Osteoblast (primary cell): ENCODE data around the gene ASPSCR1. TPM values are rescaled to one million over a fixed set of nuclear protein-coding genes. Genes with fewer than 3 reads are reported as not detected.

Experiments used
- DNase-seq: peaks from one replicate; pipeline ENCODE4 v3.0.0; 2011; ENCODE audit warnings: low spot score, mixed read lengths; ENCODE audit not compliant: insufficient read length; ENCODE audit errors: missing footprints
- H2AFZ ChIP-seq: 2 replicates; pipeline ENCODE4 v1.6.0; 2011; ENCODE audit warnings: mild to moderate bottlenecking, low read length
- H3K27ac ChIP-seq: 2 replicates; pipeline ENCODE4 v1.5.1; 2011; ENCODE audit warnings: mild to moderate bottlenecking, low read depth, low read length, moderate library complexity
- H3K27me3 ChIP-seq: 2 replicates; pipeline ENCODE4 v1.6.0; 2012; ENCODE audit warnings: mild to moderate bottlenecking, control low read depth, inconsistent platforms, low read length, moderate library complexity; ENCODE audit not compliant: insufficient read depth
- H3K36me3 ChIP-seq: 2 replicates; pipeline ENCODE4 v1.5.1; 2011; ENCODE audit warnings: mild to moderate bottlenecking, low read length, control low read depth, moderate library complexity; ENCODE audit not compliant: insufficient read depth
- H3K4me1 ChIP-seq: 2 replicates; pipeline ENCODE4 v1.5.1; 2011; ENCODE audit warnings: mild to moderate bottlenecking, low read length, control low read depth, moderate library complexity; ENCODE audit not compliant: insufficient read depth
- H3K4me2 ChIP-seq: 2 replicates; pipeline ENCODE4 v1.6.0; 2011; ENCODE audit warnings: mild to moderate bottlenecking, low read length; ENCODE audit not compliant: insufficient read depth
- H3K4me3 ChIP-seq: fragments of 200-600 bp; sonication (generic); 3 replicates; pipeline ENCODE4 v1.5.1; 2012; ENCODE audit warnings: mild to moderate bottlenecking, low read length, inconsistent platforms; ENCODE audit not compliant: insufficient read depth
- H3K79me2 ChIP-seq: 2 replicates; pipeline ENCODE4 v1.6.0; 2012; ENCODE audit warnings: mild to moderate bottlenecking, low read length, control low read depth, inconsistent platforms; ENCODE audit not compliant: insufficient read depth
- H3K9me3 ChIP-seq: 2 replicates; pipeline ENCODE4 v1.5.1; 2011; ENCODE audit warnings: low read depth, low read length, control low read depth
- H4K20me1 ChIP-seq: 2 replicates; pipeline ENCODE4 v1.6.0; 2012; ENCODE audit warnings: mild to moderate bottlenecking, low read length, control low read depth; ENCODE audit not compliant: insufficient read depth
- total RNA-seq: library from RNA; depleted of rRNA; stranded (reverse); fragments of >200 nt; gene quantifications from 2 replicates; pipeline ENCODE4 v1.2.3, GENCODE V29; 2012
- TF ChIP-seq, protein P1 (sequence below): IDR thresholded peaks from 2 replicates; pipeline ENCODE4 v1.5.1; 2011; ENCODE audit warnings: mild to moderate bottlenecking, low read depth, low read length, moderate library complexity; ENCODE audit errors: extremely low read depth

Gene ASPSCR1
- total RNA-seq, 1 donor = 35.8 TPM

DNA sequence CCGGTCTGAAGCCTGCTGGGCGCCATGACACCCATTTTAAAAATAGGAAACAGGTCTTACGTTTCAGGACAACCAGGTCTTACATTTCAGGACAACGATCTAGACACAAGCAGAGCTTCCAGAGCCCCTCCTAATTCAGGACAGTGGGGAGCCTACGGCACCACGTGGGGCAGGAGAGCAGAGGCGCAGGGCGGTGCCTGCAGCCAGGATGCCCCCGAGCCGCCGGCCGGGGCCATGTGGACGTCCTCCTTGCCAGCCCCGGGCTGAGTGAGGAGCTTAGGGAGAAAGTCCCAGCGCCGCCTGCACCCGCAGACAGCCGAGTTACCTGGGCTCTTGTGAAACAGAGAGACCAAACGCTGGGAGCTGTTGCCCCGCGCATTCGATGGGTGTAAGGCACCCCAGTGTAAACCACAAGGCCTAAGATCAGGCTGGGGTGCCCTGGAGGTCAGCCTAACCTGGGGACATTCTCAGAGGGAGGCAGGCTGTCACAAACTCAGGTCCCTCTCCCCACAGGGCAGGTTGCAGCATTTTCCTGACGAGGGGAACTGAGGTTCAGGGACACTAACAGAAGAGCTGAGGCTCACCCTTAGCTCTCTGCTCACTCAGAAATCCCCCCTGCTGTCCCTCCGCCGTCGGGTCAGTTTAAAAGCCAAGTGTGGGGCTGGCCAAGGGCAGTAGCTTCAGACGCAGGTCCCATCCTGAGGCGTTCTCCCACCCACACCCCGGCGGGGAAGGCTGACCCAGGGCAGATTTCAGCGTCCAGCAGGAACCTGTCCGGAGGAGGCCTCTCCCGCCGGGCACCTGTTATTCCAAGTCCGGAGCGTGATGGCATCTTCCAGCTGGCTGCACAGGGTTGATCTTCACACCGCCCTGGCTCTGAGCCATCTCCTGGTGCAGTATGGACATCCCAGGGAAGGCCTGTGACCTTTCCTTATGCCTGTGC, 14.7 kb upstream of the ASPSCR1 start:
- DNase-seq = peak; percentile 78
- no peaks in the 10 kb centered on the region for H3K36me3 ChIP-seq
- no peak overlapping the region for H3K4me2 ChIP-seq
- H3K27me3 ChIP-seq = peaks cover 45% of the 10 kb centered on the region
- H3K79me2 ChIP-seq = no peaks in the 10 kb centered on the region
- no peak overlapping the region for H2AFZ ChIP-seq
- H3K4me3 ChIP-seq = no peak overlapping the region
- H3K9me3 ChIP-seq = no peaks in the 10 kb centered on the region
- H4K20me1 ChIP-seq = peaks cover 3% of the 10 kb centered on the region
- TF ChIP-seq, protein P1, sequence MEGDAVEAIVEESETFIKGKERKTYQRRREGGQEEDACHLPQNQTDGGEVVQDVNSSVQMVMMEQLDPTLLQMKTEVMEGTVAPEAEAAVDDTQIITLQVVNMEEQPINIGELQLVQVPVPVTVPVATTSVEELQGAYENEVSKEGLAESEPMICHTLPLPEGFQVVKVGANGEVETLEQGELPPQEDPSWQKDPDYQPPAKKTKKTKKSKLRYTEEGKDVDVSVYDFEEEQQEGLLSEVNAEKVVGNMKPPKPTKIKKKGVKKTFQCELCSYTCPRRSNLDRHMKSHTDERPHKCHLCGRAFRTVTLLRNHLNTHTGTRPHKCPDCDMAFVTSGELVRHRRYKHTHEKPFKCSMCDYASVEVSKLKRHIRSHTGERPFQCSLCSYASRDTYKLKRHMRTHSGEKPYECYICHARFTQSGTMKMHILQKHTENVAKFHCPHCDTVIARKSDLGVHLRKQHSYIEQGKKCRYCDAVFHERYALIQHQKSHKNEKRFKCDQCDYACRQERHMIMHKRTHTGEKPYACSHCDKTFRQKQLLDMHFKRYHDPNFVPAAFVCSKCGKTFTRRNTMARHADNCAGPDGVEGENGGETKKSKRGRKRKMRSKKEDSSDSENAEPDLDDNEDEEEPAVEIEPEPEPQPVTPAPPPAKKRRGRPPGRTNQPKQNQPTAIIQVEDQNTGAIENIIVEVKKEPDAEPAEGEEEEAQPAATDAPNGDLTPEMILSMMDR = no peak
- no peaks in the 10 kb centered on the region for H3K4me1 ChIP-seq
- no peak overlapping the region for H3K27ac ChIP-seq

DNA sequence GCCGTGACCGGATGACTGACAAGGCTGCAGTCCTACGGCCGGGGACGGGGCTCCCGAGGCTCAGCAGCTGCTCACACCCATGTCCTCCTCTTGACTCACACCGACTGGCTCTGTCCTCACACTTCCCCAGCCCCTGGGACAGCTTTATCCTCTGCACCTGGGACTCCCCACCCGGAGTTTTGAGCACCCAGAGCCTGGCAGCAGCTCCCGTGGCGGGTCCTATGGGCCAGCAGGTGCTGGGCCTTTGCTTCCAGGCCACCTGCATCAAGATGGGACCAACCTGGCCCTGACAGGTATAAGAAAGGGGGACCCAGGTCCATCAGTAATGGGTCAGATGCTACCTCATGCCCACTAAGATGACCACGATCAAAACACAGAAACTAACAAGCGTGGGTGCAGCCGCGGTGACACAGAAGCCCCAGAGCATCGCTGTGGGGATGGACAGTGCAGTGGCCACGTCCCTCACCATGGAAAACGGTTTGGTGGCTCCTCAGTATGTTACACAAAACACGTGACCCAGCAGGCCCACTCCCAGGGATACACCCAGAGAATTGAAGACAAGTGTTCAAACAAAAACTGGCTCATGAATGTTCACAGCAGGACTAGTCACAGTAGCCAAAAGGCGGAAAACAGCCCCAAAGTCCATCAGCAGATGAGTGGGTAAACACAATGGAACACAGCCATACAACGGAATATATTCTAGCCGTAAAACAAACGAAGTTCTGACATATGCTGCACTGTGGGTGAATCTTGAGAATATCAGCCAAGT, 13.2 kb upstream of the ASPSCR1 start:
- Histone ChIP-seq H3K4me3 (no peak overlapping the region), H2AFZ (no peak overlapping the region), H4K20me1 (no peaks in the 10 kb centered on the region), H3K36me3 (no peaks in the 10 kb centered on the region), H3K27ac (no peak overlapping the region), H3K4me1 (peaks cover 6% of the 10 kb centered on the region), H3K9me3 (no peaks in the 10 kb centered on the region), H3K27me3 (peaks cover 31% of the 10 kb centered on the region), H3K4me2 (no peak overlapping the region), H3K79me2 (no peaks in the 10 kb centered on the region)
- TF ChIP-seq, protein P1 = no peak
- DNase-seq = peak; percentile 50

DNA sequence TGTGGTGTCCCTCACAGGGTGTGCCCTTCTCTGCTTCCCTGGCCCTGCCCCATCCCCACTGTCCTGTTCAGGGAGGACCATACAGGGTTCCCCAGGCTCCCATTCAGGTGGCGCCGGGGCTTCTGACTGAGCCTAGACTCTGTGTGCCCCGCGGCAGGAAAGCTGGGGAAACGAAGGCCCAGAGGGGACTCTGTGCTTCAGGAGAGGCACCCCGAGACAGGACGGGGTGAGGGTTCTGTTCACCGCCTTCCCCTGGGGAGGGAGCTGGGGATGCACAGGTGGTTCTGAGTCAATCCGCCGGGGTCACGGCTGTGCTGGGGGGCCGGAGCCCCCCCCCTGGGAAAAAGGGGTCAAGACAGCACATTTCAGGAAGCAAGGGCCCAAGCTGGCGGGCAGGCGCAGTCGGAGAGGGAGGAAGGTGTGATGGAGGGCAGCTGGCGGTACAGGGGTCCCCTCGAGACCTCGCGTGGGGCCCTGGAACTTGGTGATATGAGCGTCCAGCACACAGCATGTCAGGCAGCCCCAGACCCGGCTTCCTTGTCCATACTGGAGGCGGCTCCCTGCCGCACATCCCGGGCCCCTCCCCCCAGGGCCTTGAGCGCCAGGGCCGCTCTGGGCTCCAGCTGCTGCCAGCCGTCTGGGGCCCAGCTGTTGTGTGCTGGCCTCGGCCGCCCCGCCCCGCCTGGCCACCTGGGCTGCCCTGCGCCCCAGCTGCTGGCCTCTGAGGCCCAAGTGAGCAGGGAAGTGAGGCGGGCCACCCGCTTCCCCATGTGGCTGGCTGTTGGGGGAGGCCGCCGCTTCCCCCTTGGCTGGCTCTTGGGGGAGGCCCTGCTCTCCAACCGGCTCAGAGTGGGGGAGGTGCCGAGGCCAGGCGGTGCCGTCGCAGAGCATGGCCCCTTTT, 10.8 kb upstream of the ASPSCR1 start:
- peaks cover 19% of the 10 kb centered on the region for H3K27me3 ChIP-seq
- H2AFZ ChIP-seq = no peak overlapping the region
- no peaks in the 10 kb centered on the region for H3K79me2 ChIP-seq
- H3K4me1 ChIP-seq = peaks cover 6% of the 10 kb centered on the region
- no peaks in the 10 kb centered on the region for H4K20me1 ChIP-seq
- no peaks in the 10 kb centered on the region for H3K36me3 ChIP-seq
- H3K4me3 ChIP-seq = no peak overlapping the region
- no peak overlapping the region for H3K4me2 ChIP-seq
- TF ChIP-seq, protein P1 = no peak
- no peak overlapping the region for H3K27ac ChIP-seq
- peak; percentile 87 for DNase-seq
- no peaks in the 10 kb centered on the region for H3K9me3 ChIP-seq
